ENCODE data around the gene DICER1. TPM values are rescaled to one million over a fixed set of nuclear protein-coding genes. Genes with fewer than 3 reads are reported as not detected.
A peak's percentile ranks its signal among the peaks of the same experiment; 100 is the strongest.

The DICER1 gene
- total and polyA plus RNA-seq, 2 donors (not counting 1 experiment from before 2014, with no cell fraction given), result 15.4 to 90.4 TPM

DNA sequence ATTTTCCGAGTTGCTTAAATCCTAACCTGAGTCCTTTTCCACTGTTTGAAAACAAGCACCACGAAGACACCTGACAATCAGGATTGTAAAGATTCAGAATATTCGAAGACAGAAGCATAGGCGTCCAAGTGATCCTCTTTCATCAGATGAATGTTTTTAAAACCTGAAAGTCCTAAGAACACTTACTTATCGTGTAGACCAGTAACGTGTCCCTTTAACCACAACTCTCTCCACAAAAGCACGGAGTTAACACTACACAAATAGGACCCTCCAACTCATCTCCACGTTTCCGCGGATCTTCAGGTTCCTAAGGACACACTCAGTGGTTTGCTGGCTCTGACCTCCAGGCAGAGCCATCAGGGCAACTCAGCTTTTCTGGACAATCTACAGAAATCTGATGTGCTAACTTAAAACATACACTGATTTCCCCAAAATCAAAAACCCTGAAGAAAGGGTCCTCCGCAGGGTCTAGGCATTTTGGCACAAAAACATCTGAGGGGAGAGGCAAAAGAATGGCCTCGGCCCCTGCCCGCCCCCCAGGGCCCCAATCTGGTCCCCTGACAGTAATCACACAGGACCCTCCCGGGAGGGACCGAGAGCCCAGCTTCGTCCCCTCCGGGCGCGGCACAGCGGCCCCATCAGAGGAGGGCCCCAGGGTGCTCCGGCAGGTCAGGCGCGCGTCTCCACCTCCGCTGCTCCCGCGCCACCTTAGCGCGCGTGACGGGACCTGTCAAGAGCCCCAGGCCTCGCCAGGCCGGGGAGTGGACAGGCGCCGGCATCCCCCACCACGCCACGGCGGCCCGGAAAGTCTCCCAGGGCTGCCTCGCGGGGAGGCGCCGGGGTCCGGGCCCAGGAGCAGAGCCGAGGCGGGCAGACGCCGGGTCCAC, 925 bp downstream of the DICER1 start:
- H3K9me3 Mint-ChIP-seq (ENCODE audit: insufficient read depth), result no peaks in the 10 kb centered on the region
- Histone ChIP-seq H3K9ac (ENCODE audit: low read length) (peak overlapping the region; percentile 91), H3K27ac (ENCODE audit: low read length in 2 of 2) (peak overlapping the region in 1 of 2 donors; percentile 94), H3K36me3 (replicated peaks in 1 of 2; ENCODE audit: control extremely low read depth in 1 of 2, control insufficient read depth in 1 of 2, extremely low read depth in 1 of 2, insufficient read depth in 2 of 2, low read length in 1 of 2) (peaks cover 0 to 2% of the 10 kb centered on the region in 2 experiments), H2AFZ (ENCODE audit: insufficient read depth, low read depth, low read length, poor library complexity, severe bottlenecking) (peak overlapping the region; percentile 83), H4K20me1 (ENCODE audit: control insufficient read depth, insufficient read depth, low read length, poor library complexity, severe bottlenecking) (peaks cover 15% of the 10 kb centered on the region), H3K27me3 (replicated peaks in 1 of 4; ENCODE audit: control extremely low read depth in 1 of 4, control insufficient read depth in 3 of 4, insufficient read depth in 4 of 4, low read length in 3 of 4) (no peaks in the 10 kb centered on the region), H3K4me1 (ENCODE audit: control insufficient read depth in 2 of 2, insufficient read depth in 2 of 2, low read length in 2 of 2) (peaks cover 27 to 42% of the 10 kb centered on the region in 2 donors), H3K9me3 (ENCODE audit: control extremely low read depth in 1 of 3, control insufficient read depth in 2 of 3, insufficient read depth in 1 of 3, low read length in 2 of 3) (no peaks in the 10 kb centered on the region), H3K79me2 (ENCODE audit: control insufficient read depth, insufficient read depth, low read length) (peaks cover 59% of the 10 kb centered on the region), H3K4me3 (ENCODE audit: control extremely low read depth in 1 of 5, extremely low read depth in 1 of 5, insufficient read depth in 1 of 5, low read depth in 2 of 5, low read length in 4 of 5) (peak overlapping the region; percentile 69 to 98 (median 84)), H3K4me2 (replicated peaks; ENCODE audit: low read depth, low read length, poor library complexity, severe bottlenecking) (peak overlapping the region; percentile 71)
- POLR2A ChIA-PET, result interaction anchor here (1.3 to 1.8 kb wide), 2 partner anchors 9 to 172 kb away, joined by 4 to 9 read pairs; no protein-coding TSS in a partner anchor
- CTCF ChIA-PET, result interaction anchor here (0.8 to 1.9 kb wide), 2 partner anchors 11 to 171 kb away, joined by 3 to 8 read pairs; no protein-coding TSS in a partner anchor
- intact Hi-C loops (cut with micrococcal nuclease), result loop anchor here (1.0 to 5.0 kb wide), 6 partner anchors 109 to 1641 kb away; partner anchors contain the start of genes CLMN, SYNE3 and VRK1
- H3K4me1 Mint-ChIP-seq, result peaks cover 50% of the 10 kb centered on the region
- WGBS (ENCODE audit: insufficient coverage), result 4% methylated on average over 48 of the region's 48 CpGs
- no peak for TF ChIP-seq EZH2 (IDR thresholded peaks at IDR 0.05; ENCODE audit: borderline replicate concordance, insufficient read depth, low read depth, low read length, poor library complexity, severe bottlenecking)
- TF ChIP-seq, protein P1, sequence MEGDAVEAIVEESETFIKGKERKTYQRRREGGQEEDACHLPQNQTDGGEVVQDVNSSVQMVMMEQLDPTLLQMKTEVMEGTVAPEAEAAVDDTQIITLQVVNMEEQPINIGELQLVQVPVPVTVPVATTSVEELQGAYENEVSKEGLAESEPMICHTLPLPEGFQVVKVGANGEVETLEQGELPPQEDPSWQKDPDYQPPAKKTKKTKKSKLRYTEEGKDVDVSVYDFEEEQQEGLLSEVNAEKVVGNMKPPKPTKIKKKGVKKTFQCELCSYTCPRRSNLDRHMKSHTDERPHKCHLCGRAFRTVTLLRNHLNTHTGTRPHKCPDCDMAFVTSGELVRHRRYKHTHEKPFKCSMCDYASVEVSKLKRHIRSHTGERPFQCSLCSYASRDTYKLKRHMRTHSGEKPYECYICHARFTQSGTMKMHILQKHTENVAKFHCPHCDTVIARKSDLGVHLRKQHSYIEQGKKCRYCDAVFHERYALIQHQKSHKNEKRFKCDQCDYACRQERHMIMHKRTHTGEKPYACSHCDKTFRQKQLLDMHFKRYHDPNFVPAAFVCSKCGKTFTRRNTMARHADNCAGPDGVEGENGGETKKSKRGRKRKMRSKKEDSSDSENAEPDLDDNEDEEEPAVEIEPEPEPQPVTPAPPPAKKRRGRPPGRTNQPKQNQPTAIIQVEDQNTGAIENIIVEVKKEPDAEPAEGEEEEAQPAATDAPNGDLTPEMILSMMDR (IDR thresholded peaks at IDR 0.05), result no peak
- H3K27me3 Mint-ChIP-seq, result no peaks in the 10 kb centered on the region
- H3K27ac Mint-ChIP-seq, result peak overlapping the region; percentile 86
- peak overlapping the region; percentile 74 for H3K4me3 Mint-ChIP-seq
- no peak for DNase-seq
- peak; percentile 1 for ATAC-seq (ENCODE audit: low read depth)

DNA sequence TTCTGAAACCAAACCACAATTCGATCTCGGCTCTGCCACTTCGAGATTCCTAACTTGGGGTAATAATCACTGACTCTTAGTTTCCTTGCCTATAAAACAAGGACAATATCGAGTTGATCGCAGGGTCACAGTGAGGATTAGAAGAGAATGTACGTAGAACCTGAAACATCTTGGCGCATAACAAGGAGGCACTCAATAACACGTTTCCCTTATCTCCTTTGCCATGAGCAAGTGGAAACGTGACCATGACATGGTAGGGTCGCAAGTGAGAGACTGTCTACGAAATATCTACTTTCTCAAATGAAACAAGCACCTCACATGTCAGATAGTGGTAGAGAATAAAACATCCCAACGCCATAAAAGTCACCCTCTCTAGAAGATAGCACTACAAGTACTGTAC, 2.3 kb downstream of the DICER1 start:
- Histone ChIP-seq H3K27me3 (replicated peaks in 1 of 4; ENCODE audit: control extremely low read depth in 1 of 4, control insufficient read depth in 3 of 4, insufficient read depth in 4 of 4, low read length in 3 of 4) (no peaks in the 10 kb centered on the region), H3K4me1 (ENCODE audit: control insufficient read depth in 2 of 2, insufficient read depth in 2 of 2, low read length in 2 of 2) (peaks cover 32 to 52% of the 10 kb centered on the region in 2 donors), H3K27ac (ENCODE audit: low read length in 2 of 2) (no peak overlapping the region), H4K20me1 (ENCODE audit: control insufficient read depth, insufficient read depth, low read length, poor library complexity, severe bottlenecking) (peaks cover 27% of the 10 kb centered on the region), H3K36me3 (replicated peaks in 1 of 2; ENCODE audit: control extremely low read depth in 1 of 2, control insufficient read depth in 1 of 2, extremely low read depth in 1 of 2, insufficient read depth in 2 of 2, low read length in 1 of 2) (peaks cover 0 to 2% of the 10 kb centered on the region in 2 experiments), H3K9me3 (ENCODE audit: control extremely low read depth in 1 of 3, control insufficient read depth in 2 of 3, insufficient read depth in 1 of 3, low read length in 2 of 3) (no peaks in the 10 kb centered on the region), H3K9ac (ENCODE audit: low read length) (peak overlapping the region; percentile 6), H3K4me2 (replicated peaks; ENCODE audit: low read depth, low read length, poor library complexity, severe bottlenecking) (peak overlapping the region; percentile 71), H2AFZ (ENCODE audit: insufficient read depth, low read depth, low read length, poor library complexity, severe bottlenecking) (no peak overlapping the region), H3K4me3 (ENCODE audit: control extremely low read depth in 1 of 5, extremely low read depth in 1 of 5, insufficient read depth in 1 of 5, low read depth in 2 of 5, low read length in 4 of 5) (no peak overlapping the region), H3K79me2 (ENCODE audit: control insufficient read depth, insufficient read depth, low read length) (peaks cover 73% of the 10 kb centered on the region)
- 98% methylated on average over 6 of the region's 12 CpGs for WGBS (ENCODE audit: insufficient coverage)
- no peak for ATAC-seq (ENCODE audit: low read depth)
- intact Hi-C loops (cut with micrococcal nuclease), result loop anchor here (5.0 kb wide), 2 partner anchors 362 to 1642 kb away; partner anchors contain the start of genes SYNE3 and VRK1
- Mint-ChIP-seq H3K9me3 (ENCODE audit: insufficient read depth) (no peaks in the 10 kb centered on the region), H3K27me3 (no peaks in the 10 kb centered on the region), H3K27ac (peak overlapping the region; percentile 59), H3K4me3 (peak overlapping the region; percentile 74), H3K4me1 (peaks cover 62% of the 10 kb centered on the region)
- TF ChIP-seq EZH2 (IDR thresholded peaks at IDR 0.05; ENCODE audit: borderline replicate concordance, insufficient read depth, low read depth, low read length, poor library complexity, severe bottlenecking), result no peak
- TF ChIP-seq, protein P1 (IDR thresholded peaks at IDR 0.05), result no peak
- ChIA-PET POLR2A (no interaction called here), CTCF (no interaction called here)
- DNase-seq, result no peak

All from B cell (primary cell).